Superior temporal gyrus (tissue), 1 donor: Measurements from ENCODE around the gene SLCO2B1.

Experiments
- DNase-seq: peaks from one replicate; pipeline ENCODE4 v3.0.0-alpha.2; 2016; ENCODE audit errors: extremely low spot score

The SLCO2B1 gene

DNA sequence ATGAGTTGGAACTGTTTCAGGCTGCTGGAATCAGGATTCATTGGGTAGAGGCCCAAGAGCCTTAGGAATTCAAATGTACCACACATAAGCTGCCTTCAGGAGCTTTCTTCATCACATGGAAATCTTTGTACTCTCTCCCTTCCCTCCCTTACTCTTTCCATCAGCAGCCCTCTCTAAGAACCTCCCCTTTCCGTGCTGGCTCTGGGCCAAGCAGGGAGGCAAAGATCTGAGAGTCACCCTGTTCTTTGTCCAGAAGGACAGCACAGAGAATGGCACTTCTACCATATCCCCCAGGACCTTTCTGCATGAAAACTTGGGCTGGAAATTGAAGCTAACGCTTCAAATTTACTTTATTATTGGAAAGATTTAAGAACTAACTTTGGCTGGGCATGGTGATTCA is 69.0 kb downstream of the SLCO2B1 start:
- no peak for DNase-seq

DNA sequence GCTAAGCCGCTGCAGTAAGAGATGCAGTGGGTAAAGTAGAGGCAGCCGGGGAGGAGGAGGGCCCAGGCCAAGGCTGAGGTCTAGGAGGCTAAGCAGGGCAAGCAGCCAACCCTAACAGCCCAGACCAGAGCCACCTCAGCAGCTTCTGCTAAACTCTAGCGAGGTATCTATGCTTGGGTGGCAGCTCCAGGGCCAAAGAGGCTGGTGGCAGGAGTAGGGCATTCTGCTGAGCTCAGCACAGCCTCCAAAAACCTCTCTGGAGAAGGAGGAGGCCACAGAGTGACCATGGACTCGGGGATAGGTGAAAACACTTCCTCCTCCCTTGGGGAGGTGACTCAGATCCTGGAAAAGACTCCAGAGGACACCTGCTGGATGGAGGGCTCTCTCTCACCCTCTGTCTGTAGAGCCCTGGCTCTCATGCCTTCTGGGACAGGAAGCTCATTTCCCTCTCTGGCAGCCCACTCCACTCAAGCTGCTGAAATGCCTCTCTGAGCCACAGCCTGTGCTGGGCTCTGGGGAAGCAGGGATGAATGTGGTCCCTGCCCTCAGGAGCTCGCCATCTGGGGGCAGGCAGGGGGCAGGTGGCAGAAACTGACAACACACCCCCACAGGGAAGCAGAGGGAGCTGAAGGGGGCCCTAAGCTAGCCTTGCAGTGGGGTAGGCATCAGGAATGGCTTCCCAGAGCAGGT is 73.2 kb downstream of the SLCO2B1 start:
- DNase-seq: no peak

DNA sequence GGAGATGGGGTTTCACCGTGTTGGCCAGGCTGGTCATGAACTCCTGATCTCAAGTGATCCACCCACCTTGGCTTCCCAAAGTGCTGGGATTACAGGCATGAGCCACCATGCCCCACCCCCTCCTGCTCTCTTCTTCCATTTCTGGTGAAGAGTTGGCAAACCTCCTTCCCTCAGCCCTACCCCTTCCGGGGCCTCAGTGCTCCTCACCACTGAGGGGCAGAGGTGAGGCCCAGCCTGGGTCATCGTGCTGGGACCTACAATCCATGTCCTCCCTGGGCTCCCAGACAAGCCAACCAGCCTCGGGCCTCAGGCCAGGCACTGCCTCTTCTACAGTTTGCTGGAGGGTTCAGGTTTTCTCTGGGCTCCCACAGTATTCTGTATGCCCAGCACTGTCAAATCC is 74.9 kb downstream of the SLCO2B1 start:
- DNase-seq: no peak

DNA sequence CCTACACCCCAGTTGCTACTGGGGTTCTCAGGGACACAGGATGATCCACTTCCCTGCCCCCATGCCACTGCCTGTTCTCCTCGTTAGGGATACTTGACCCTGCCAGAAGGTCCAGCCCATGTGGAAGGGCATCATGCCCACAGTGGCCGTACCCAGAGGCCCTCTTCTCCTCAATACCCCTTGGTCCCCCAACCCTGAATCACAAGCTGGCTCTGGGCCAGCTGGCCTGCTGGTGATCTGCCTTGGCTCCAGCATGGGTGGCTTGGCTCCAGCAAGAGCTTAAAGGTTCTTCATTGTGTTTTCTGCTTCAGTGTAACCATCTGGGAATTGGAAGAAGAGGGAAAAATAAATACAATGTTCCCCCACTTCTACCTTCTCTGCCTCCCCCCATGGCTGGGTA is 78.6 kb downstream of the SLCO2B1 start:
- no peak for DNase-seq

DNA sequence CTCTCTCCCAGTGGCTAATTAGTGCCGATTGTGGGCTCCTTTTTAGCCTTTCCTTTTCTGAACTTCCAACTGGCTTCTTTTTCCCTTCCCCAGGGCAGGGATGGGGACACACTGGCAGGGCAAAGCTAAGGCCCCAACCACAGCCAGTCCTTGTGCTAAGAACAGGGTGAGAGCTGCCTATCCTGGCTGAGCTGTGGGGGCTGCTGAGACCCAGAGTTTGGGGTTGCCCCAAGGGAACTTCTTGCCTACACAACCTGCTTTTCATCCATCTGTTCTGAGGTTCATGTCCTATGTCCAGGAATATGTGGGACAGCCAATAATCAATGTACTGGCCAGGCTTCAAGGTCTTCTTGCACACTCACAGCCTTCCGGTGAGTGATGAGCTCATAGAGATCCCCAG is 79.7 kb downstream of the SLCO2B1 start:
- DNase-seq: no peak

DNA sequence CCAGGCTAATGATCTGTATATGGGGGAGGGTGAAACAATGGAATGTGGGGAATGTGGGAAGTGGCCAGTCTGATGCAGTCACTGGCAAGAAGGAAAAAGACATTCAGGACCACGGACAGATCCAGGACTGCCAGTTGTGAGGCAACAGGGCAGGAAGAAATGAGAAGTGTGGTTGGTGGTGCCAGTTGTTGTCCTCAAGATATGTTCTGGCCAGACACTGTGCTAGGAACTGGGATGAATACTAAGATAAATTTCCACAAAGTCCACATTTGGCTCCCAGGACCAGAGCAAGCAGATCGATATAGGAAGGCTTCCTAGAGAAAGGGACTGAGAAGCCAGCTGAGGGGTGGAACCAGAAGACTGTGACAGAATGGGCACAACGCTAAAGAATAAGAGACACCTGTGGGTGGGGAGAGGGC is 82.9 kb downstream of the SLCO2B1 start:
- DNase-seq: no peak

DNA sequence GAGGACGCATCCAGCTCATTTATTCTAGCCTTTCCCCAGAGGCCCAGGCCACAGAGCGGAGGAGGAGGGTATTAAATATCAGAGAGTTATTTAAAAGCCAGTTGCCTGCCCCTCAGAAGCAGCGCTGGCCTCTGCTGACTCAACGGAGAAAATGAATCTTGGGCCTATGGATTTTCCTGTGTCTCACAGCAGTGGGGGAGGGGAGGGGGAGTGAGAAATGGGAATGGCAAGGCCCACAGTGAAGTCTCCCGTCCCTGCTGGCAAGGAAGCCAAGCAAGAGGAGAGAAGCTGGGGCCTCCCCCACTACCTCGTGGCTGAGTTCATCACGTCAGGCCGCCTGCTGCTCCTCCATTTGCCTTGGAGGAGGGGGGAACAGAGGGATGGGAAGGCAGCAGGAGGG is 85.2 kb downstream of the SLCO2B1 start:
- DNase-seq: no peak

DNA sequence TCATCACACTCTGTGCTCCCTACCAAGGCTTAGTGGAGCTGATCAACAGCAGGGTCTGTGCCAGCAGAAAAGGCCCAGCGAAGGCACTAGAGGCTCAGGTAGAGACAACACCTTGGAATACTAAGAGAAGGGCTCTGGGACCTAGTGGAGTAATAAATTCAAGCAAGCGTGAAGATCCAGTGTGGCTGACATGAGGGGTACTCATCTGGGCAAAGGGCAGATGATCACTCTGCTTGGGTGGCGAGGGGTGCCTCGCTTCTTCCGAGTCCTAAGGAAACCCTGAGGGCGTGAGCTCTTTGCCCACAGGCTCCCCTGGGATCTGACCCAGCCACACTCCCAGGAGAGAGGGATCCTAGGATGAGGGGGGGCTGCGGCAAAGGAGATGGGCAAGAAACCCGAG is 86.1 kb downstream of the SLCO2B1 start:
- DNase-seq: no peak

DNA sequence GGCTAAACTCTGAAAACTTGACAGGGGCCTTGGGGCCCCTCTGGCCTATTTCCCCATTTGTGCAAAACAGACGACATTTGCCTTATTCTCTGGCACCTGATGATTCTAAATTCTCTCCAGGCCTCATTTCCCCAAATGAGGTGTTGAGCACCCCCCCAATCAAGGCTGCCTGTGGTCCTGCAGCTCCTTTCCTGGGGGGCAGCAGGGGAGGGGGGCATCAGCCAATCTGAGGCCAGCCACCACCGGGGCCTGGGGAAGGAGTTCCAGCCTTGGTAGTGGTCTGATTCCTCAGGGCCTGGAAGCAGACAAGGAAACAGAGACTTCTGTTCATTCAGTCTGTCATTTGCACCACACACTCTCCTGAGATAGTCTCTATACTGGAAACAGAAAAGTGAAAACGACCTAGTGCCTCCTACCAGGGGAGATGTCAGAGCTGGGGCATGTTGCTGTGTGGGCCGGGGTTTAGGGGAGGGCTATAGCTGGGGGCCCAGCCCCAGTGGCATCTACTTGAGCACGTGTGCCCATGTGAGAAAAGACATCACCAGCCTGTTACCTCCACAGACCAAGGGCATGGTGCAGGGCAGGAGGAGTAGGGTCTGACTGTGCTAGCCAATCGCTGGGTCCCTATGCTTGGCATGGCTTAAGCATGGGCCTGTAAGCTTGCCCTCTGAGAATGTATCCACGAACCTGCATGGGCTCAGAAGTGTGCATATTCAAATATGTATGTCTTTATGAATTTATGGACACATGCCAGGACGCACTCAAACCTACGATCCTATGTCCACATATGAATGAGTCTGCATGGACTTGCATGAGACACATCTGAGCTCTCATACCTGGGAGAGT is 87.9 kb downstream of the SLCO2B1 start:
- DNase-seq: no peak

DNA sequence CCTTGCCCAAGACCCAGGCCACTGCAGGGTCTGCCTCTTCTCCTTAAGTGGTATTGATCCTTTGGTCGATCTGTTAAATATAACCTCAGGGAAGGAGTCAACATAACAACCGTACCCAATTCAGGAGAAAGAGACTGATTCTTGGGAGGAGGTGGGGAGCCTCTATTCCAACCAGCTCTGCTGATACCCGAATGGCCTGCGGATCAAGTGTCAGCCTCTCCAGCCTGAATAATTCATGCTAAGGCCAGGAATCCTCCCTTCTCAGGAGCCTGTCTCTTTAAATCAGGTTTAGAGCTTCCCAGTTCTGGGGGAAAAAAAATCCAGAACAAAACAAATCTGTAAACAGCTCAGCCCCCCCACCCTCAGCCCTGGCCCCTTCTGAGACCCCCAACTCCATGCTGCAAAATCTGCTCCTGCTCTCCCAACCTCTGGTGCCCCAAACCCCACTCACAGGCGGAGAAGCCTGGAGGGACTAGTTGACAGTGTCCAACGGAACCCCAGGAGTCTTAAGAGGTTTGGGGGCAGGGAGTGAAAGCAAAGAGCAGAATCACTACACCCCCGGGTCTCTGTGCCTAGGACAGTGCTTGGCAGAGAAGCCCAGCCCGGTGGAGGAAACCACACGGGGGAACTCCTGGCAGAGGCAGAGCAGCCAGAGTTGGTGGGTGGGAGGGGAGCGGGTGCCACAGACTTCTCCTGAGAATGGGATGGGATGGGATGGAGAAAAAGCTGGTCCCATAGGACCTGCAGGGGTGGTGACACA is 88.8 kb downstream of the SLCO2B1 start:
- no peak for DNase-seq

DNA sequence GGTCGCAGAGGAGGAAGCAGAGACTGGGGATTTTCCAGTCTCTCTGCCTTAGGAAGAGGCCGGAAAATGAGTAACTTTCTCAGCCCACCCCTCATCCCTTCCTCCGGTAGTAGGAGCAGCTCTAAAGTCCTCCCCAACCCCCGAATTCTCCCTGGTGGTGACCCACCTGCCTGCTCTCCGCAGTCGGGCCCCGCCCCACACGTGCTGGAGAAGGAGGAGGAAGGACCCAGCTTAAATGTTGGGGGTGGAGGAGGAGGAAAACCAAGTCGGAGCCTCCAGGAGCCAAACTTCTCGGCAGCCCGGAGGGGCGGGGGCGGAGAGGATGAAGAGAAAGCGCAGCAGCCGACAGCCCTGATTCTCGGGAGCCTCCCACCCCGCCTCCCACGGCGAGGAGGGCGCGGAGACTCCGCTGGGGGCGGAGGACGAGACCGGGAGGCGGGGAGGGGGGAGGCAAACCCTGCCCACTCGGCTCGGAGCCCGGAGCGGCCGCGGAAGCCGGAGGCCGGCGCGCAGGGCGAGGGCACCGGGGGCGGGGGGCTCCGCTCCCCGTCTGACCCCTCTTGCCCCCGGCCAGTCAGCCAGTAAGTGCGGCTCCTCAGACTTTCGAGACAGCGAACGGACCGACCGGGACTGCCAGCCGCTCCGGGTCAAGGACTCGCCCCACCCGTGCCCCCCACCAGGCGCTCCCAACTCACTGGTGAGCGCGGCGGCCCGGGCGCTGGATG is 89.6 kb downstream of the SLCO2B1 start, which contains the start of gene TPBGL:
TPBGL (plus strand) TSS at position 464 of the 725 bp plus-strand sequence. CDS start 276 bp downstream, outside the sequence.
- DNase-seq: no peak

DNA sequence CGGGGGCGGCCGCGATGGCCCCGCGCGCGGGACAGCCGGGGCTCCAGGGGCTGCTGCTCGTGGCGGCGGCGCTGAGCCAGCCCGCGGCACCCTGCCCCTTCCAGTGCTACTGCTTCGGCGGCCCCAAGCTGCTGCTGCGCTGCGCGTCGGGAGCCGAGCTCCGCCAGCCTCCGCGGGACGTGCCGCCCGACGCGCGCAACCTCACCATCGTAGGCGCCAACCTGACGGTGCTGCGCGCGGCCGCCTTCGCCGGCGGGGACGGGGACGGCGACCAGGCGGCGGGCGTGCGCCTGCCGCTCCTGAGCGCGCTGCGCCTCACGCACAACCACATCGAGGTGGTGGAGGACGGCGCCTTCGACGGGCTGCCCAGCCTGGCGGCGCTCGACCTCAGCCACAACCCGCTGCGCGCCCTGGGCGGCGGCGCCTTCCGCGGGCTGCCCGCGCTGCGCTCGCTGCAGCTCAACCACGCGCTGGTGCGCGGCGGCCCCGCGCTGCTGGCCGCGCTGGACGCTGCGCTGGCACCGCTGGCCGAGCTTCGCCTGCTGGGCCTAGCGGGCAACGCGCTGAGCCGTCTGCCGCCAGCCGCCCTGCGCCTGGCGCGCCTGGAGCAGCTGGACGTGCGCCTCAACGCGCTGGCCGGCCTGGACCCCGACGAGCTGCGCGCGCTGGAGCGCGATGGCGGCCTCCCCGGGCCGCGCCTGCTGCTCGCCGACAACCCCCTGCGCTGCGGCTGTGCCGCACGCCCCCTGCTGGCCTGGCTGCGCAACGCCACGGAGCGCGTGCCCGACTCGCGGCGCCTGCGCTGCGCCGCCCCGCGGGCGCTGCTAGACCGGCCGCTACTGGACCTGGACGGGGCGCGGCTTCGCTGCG is 90.4 kb downstream of the SLCO2B1 start:
- DNase-seq: peak; percentile 78

DNA sequence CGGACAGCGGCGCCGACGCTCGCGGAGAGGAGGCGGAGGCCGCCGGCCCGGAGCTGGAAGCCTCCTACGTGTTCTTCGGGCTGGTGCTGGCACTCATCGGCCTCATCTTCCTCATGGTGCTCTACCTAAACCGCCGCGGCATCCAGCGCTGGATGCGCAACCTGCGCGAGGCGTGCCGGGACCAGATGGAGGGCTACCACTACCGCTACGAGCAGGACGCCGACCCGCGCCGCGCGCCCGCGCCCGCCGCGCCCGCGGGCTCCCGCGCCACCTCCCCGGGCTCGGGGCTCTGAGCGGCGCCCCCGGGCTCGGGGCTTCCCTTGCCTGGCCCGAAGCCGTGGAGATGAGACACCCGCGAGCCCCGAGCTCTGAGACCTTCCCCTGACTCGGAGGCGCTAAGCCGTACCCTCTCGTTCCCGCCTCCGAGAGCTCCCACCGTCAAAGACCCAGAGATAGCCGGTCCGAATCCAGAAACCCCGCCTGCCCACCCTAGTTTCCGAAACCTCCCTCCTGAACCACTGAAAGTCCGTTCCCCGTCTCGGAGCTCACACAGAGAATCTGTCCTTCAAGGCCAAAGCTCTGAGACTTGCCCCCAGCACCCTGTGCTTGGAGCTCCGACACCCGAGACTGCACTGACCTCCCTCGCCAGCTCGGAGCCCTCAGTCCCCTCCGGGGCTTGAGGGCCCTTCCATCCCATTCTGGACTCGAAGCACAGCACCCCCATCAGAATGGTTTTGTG is 91.2 kb downstream of the SLCO2B1 start:
- DNase-seq: no peak

DNA sequence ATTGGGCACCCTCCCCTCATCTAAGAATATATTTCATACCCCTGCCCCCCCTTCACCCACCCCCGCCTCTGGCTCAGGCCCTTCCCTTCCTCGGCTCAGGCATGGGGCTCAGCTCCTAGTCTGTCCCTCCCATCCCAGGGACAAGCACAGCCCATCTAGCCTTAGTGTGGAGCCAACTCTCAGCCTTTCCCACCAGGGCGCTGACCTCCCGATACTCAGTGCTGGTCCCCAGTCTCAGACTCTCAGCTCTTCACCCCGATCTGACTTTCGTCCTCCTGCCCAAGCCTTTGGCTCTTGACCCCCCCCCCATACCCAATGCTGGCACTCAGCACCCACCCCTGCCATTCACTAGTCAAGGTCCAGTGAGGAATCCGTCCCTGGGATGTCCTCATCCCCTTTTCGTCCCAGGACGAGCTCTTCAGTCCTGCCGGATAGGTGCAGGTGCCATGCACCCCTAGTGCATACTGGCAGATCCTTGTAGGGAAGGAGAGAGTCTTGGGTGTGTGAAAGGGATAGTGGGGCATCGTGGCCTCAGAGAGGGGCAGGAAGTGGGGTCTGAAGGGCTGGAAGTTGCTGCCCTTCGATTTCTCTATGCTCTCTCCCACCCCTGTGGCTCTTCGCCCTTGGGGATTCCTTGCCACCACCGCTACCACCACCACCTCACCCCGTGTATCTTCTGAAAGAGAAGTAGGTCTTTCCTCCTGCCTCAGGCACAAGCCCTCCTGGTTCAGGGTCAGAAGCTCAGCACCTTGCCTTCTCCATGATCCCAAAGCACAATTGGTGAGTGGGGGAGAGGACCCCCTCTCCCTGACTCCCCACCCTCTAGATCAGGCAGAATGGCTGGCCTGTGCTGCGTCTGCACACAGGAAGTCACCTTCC is 92.1 kb downstream of the SLCO2B1 start:
- DNase-seq: no peak

DNA sequence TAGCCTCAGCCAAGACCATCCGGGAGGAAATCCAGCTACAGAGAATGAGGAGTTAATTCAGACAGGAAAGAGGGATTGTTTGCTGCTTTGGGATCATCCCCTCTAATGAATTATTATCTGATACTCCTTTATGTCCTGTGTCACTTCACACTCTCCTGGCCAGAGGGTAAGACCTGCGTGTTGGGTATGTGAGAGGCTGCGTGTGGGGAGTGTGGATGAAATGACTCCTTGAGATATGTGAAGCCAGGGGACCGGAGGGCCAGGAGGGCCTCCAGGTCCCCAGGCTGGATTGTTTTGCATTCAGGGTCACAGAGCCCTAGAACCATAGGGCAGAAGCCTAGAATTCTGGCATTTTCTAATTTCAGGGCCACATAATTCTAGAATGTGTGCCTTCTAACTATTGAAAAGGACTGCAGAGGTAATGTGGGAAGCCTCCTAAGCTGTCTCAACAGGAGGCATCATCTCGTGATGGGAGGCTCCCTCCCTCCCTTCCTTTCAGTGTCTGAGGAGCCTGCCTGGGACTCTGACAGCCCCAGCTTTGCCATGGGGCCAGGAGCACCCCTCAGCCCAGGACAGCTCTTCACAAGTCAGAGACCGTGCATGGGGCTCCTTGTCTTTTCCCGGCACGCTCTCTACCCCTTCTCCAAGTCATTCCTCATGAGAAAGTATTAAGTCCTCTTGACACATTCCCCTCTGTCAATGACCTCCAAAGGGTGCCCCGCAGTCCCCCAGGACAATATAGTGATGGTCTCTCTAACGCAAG is 93.3 kb downstream of the SLCO2B1 start:
- no peak for DNase-seq

DNA sequence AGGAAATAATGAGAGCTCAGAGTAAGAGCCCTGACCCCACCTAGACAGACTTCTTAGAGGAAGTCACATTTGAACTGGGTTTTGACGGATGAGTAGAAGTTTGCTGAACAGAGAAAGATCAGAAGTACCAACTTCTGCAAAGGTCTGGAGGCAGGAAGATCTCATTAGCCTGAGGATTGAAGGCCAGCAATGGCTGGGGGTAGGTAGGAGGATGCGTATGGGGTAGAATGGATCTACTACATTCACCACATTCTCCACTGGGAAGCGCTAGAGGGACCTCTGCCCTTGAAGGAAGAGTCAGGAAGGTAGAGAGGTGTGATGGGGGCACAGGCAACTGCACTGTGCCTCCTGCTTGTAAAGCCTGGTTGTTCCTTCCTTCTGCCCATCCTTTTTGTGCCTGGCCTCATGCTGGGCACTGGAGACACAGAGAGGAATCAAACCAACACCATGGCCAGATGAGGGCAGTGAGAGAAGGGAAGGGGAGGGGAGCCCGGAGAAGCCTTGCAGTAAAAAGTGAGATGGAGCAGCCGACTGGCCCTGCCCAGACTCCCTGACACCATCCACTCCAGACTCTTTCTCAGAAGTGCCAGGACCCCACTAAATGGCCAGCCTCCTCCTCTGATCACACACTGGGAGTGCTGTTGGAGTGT is 94.6 kb downstream of the SLCO2B1 start:
- no peak for DNase-seq

DNA sequence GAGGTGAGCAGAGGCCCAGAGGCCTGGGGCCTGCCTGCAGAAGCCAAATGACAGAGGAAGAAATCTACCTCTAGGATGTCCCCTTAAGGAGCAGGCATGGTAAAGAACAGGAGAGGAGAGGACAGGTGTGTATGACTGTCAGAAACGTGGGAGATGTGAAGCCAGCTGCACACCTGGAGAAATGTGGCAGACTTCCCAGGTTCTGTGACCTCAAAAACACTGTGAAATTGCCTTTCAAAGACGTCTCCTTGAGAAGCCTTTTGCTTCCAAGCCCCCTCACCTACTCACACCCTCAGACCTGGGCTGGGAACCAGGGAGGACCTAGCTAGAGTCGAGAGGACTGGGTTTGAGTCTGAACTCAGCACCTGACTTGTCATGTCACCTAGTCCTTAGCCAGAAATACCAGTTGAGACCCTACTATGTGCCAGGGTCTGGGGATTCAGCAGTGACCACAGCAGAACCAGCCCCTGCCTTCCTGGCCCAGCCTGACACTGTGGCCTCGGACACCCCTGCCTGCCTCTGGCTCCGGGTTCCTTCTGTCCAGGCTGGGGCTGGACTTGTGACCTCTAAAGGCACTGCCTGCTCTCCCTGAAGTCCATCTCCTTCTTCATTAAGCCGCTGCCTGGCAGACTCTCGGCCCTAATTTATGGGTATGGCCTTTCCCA is 95.2 kb downstream of the SLCO2B1 start:
- DNase-seq: no peak
